GM21737 (cell line): ENCODE data around the gene SETBP1.

Source experiments
- ATAC-seq: cut with Tn5 transposase; IDR thresholded peaks from one replicate; pipeline ENCODE4 v1.9.1; 2021; ENCODE audit warnings: mild to moderate bottlenecking, moderate library complexity; ENCODE audit not compliant: unreplicated experiment

The SETBP1 gene

DNA sequence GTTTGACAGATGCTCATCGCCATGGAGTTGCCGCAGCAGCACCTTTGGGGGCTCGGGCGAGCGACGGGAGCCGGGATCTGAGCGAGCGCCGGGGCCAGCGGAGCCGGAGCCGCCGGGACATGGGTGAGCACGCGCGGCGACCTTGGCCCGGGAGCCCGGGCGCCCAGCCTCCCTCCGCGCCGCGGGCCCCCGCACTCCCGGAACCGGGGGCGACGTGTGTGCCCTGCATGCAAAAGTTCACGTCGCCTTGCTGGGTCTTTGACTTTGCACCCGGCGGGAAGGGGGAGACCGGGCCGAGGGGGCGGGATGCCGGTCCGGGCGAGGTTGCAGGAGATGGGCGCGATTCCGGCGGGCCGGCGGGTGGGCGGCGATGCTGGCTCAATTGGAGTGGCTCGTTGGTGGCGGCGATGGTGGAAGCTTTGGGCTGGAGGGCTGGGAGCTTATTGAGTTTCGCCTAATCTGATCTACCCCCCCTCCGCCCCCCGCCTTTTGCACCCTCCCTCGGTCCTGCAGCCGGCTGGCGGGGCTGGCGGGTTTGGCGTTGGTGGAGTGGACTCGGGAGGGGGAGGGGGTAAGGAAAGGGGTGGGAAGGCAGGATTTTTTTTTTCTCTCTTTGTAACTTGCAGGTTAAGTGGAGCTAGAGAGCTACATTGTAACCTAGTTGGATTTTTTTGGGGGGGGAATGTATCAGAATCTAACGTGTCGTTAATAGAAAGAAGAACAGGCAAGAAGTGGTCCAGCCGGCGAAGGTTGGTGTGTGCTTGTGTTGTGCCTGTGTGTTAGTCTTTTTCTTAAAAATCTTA, at the start of gene SETBP1:
TSS of gene SETBP1 (plus strand) at position 616 of the 803 bp plus-strand sequence. CDS start 20,459 bp downstream, outside the sequence.
- ATAC-seq, result no peak

GRCh38 chr18:44632469-44633145, 48.1 kb upstream of the SETBP1 start:
- ATAC-seq, result no peak

DNA sequence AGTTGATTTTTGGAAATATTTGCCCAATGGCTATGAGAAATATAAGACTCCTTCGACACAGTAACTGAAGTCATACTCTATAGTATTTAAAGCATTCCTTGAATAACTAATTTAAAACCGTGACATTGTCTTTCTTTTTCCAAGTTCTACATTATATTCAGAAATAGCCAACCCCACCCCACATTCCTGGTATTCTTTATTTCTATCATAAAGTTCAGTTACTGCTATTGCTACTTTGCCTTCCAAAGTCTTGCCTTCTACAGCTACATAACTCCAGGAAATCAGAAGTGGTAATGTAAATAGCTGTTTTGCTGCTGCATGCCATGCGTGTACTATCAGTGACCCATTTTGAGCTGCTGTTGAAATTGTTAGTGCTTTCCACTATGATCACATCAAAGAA, 45.1 kb upstream of the SETBP1 start:
- ATAC-seq, result no peak

- ATAC-seq, result no peak
Observed at GRCh38 chr18:44636241-44636640, 44.4 kb upstream of the SETBP1 start.

DNA sequence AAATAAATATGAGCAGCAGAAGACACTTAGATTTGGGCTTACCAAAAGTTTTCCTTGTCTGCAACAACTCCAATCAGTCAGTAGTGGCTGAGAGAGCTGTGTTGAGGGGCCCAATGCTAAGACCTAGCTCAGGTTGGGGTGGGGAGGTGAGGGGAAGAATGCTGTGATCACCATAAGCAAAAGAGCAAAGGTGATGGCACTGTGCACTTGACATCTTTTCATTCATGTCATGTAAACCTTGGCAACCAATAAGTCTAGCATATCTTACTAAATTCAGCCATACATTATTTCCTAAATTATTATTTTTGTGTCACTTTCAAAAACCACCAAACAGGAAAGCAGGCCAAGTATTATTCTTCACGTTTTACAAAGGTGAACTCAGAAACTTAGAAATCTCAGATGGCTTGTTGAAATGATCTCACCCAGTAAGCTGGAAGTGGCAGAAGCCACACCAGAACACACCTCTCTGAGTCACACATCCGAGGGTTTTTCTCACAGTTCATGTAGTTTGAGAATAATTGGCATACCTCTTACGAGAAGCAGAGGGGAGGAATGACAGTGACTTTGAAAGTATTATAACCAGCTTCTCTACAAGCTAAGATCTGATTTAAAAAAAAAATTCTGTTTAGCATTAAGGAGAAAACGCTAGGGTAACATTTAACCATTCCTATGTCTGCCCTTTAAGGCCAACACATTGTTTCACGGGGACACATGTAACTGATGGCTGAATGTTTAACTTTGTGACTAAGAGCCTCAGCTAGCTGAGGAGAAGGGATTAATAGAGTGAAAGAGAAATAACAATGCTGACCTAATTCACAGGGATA, 43.3 kb upstream of the SETBP1 start:
- ATAC-seq, result no peak

GRCh38 chr18:44638034-44638540, 42.6 kb upstream of the SETBP1 start:
- no peak for ATAC-seq

DNA sequence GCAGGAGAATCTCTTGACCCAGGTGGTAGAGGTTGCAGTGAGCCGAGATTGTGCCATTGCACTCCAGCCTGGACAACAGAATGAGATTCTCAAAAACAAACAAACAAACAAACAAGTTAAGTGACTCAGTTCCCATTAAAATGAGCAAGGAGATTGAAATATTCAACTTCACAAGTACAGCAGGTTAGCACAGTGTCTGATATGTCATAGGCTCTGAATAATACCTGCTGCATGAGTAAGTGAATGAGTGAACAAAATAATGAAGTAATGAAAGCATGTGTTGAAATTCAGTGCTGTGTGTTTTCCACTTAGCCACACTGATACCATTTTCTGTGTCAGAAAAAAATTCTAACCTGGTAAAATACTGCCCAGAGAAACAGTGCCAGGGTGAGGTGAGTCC, 41.9 kb upstream of the SETBP1 start:
- ATAC-seq, result no peak

- no peak for ATAC-seq
Observed at GRCh38 chr18:44643004-44643403, 37.7 kb upstream of the SETBP1 start.

DNA sequence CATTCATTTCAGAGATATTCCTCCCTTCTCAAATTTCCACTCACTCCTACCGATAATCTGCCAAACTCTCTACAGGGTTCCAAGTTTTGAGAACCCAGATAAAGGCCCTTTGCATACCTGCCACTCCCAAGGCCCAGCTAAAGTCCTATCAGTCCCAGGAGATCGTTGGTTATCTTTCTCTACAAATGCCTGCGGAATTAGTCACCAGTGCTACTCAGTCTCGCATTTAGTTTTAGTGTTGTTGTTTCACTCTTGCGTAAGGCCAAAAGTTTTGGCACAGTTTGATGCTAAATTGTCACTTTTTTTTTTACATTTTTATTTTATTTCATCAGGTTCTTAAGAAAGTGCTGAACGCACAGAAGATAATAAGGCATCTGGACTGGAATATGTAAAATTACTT, 29.2 kb upstream of the SETBP1 start:
- no peak for ATAC-seq

DNA sequence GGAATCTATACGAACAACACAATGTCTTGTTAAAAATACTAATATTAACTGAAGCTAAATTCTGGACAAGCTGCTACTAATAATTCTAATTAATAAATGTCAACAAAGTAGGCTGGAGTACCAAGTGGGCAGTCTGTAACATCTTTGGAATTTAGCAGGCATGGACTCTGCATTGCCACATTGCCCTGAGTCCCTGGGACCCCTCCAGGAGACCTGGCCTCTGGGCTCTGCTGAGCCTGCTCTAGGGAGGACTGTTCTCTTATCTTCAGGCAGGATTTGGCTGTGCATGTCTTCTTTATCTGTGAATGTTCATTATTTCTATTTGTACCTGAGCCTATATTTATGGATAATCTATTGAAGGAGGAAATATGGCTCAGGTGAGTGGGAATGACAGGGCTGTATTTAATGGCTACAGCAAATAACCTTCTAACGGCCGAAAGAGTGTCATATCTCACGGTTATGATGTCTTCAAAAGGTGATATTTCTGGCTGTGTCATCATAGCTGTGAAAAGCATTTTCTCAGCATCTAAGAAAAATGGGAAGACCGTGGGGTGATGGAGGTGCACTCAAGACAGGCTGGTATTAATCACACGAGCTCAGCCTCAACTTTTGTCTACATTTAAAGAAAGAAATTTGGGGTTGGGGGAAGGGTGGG, 28.6 kb upstream of the SETBP1 start:
- ATAC-seq, result no peak

GRCh38 chr18:44652722-44653121, 28.0 kb upstream of the SETBP1 start:
- no peak for ATAC-seq

GRCh38 chr18:44654573-44654972, 26.1 kb upstream of the SETBP1 start:
- no peak for ATAC-seq

DNA sequence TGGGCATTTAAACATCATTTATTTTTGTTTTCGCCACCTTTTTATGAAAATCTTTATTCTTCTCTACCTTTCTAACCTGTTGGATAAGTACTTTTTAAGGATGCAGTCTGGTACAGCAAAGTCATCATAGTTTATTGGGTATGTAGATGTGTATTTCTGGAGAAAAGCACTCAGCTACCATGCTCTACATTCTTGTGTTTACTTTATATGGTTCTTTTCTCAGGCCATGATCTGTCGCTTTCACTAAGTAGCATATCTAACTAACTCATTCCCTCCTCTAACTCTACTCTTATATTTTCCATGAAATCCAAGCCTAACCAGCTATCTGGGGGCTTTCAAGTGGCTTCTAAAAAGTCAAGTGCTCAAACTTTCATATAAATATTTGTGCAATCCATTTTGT, 25.3 kb upstream of the SETBP1 start:
- no peak for ATAC-seq

DNA sequence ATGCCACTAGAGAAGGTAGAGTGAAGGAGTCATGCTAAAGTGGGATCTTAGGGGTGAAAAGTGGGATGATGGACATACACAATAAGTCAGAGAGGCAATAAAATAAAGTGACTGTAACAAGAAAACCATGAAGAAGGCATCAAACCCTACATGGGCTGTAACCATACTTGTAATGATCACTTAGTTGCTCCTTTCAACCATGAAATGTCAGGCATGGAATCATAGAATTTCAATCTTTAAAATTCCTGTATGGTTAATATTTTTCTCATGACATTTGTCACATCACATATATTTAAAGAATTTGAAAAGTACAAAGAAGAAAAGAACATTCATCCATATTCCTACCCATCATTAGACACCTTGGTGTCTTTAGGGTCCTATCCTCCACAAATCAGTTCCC, 20.9 kb upstream of the SETBP1 start:
- no peak for ATAC-seq

- no peak for ATAC-seq
Observed at GRCh38 chr18:44668270-44668975, 12.3 kb upstream of the SETBP1 start.

DNA sequence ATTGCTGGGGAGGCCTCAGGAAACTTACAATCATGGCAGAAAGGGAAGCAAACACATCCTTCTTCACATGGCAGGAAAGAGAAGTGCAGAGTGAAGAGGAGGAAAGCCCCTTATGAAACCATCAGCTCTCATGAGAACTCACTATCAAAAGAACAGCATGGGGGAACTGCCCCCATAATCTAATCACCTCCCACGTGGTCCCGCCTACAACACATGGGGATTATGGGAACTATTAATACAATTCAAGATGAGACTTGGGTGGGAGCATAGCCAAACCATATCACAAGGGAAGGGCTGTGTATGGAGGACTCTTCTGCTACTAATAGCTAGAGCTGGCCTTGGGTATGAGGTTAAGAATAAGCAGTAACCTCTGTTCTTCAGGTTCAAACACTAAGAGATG, 8.8 kb upstream of the SETBP1 start:
- no peak for ATAC-seq

DNA sequence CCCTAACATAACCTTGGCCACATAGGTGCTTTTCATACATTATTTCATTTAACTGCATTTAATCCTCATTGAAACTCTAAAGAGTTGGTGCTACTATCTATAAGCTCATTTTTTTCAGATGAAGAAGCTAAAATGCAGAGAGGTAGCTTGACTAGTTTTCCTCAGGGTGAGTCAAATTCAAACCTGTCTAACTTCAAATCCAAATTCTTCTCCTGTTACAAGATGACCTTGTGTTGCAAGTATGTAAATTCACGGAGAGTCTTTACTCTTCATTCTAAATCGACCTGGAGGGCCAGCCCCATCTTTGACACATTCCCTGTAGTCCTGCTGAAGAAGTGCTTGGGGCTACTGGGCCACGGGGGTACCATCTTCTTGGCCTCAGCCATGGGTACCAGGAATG, 8.2 kb upstream of the SETBP1 start:
- ATAC-seq, result no peak

DNA sequence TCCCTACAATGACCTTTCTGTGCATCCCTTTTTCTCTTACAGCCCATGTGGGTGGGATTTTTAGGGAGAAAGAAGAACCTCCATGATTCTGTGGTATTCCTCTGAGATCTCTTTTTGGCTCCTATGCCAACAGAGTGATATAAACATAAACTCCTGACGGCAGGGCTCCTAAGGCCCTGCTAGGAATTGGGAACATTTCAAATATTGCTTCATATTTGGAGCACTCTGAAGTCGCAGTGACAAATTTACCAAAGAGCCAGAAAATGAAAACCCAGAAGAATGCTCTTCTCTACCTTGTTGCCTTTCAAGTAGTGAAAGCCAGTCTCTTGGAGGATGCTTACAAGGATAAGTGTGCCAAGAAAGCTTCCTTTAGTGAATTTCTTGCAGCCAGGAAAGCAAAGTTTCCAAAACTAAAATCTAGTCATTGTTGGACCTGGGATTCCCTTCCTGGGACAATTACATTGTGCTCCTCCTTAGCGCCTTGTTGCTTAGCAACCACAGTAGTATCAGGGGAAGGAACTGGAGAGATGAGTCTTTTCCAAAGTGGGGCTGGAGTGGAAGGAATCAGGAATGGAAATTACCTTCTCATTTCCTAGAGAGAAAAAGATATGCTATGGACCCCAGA, 7.3 kb upstream of the SETBP1 start:
- no peak for ATAC-seq

DNA sequence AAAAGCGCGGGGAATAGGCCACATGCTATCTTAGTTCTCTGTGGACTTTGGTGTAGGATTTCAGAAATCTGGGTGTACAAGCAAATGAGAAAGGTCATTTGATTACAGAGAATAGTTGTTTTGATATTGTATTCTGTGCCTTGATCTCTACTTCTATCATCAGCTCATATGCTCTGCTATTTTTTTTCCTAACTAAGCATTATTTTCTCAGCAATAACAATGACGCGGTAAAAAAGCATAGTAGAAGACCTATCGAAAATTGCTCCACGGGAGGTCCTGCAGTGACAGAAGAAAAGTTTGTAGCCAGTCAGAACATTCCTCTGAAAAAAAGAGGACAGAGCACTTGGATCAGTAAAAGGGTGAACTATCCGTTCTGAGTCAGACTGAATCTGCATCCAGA, 2.8 kb upstream of the SETBP1 start:
- no peak for ATAC-seq

DNA sequence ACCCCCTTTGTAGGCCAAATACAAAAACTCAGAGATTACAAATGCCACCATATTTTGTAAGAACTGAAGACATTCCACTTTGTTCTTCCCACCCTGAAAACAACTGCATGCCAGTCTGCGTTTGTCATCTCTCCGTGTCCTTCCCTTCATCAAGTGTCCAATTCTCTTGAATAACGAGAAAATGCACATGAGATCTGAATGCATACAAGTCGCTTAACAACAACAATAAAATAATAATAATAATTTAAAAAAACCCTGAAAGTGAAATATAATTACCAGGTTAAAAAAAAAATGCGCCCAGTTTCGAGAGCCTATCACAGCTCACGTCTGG, 2.0 kb upstream of the SETBP1 start:
- no peak for ATAC-seq
